A549 (cell line): Measurements from ENCODE around the gene ZNF862. TPM values are rescaled to one million over a fixed set of nuclear protein-coding genes. Genes with fewer than 3 reads are reported as not detected.

Experiments
- ATAC-seq, 2 experiments: fragments of 200-7000 bp in 1 of 2; fragments of >200 bp in 1 of 2; cut with Nextera tagmentation in 1 of 2; cut with Tn5 transposase in 1 of 2; 3 replicates each; pipeline versions ENCODE4 v1.8.0 to v1.9.1; 2018 to 2020; ENCODE audit warnings: mild to moderate bottlenecking in 1 of 2, moderate library complexity in 1 of 2
- CTCF ChIA-PET: fragments of 300-600 bp; sonication (Branson Sonifier 250); formaldehyde crosslinking; extraction: SDS; loops from one replicate; lab custom pipeline; 2021; ENCODE audit warnings: antibody characterized with exemption, inconsistent platforms; lab: Yijun Ruan, JAX
- POLR2A ChIA-PET: fragments of 350-600 bp; formaldehyde crosslinking; extraction: SDS; loops from one replicate; lab custom pipeline; 2021; ENCODE audit warnings: antibody characterized with exemption, inconsistent platforms; lab: Yijun Ruan, JAX
- DNase-seq, 2 experiments: peaks; one replicate each; pipeline versions ENCODE4 v3.0.0 to v3.0.0-alpha.2; 2011 to 2016; ENCODE audit warnings: low read depth in 1 of 2, low spot score in 1 of 2
- FAIRE-seq: peaks from 2 replicates; lab custom pipeline; 2011; peaks lifted over from hg19 to GRCh38; lab: Jason Lieb, UNC
- H3K27ac ChIP-seq, 2 experiments: fragments of >200 bp; sonication (Bioruptor Twin); formaldehyde crosslinking; 3 replicates each; pipeline ENCODE4 v1.5.1; 2016 to 2017
- H3K4me1 ChIP-seq: fragments of >200 bp; sonication (Bioruptor Twin); formaldehyde crosslinking; 3 replicates; pipeline ENCODE4 v1.6.1; 2016
- H3K4me2 ChIP-seq: fragments of >200 bp; sonication (Bioruptor Twin); formaldehyde crosslinking; 3 replicates; pipeline ENCODE4 v1.6.1; 2016
- H3K4me3 ChIP-seq: fragments of >200 bp; sonication (Bioruptor Twin); formaldehyde crosslinking; 3 replicates; pipeline ENCODE4 v1.5.1; 2016
- H3K9me3 ChIP-seq: fragments of >200 bp; sonication (Bioruptor Twin); formaldehyde crosslinking; 3 replicates; pipeline ENCODE4 v1.6.1; 2016
- BHLHE40 ChIP-seq: IDR thresholded peaks from 2 replicates; pipeline ENCODE4 v1.6.1; 2012; ENCODE audit warnings: low read depth, low read length, inconsistent platforms
- CBX8 ChIP-seq: fragments of 200-600 bp; sonication (generic); IDR thresholded peaks from 2 replicates; pipeline ENCODE4 v1.6.1; 2016
- CEBPB ChIP-seq, 2 experiments: fragments of >200 bp in 1 of 2; sonication (Bioruptor Twin) in 1 of 2; formaldehyde crosslinking in 1 of 2; IDR thresholded peaks; 2 replicates each; pipeline ENCODE4 v1.6.1; 2012 to 2016
- CHD2 ChIP-seq: fragments of 150-350 bp; IDR thresholded peaks from 2 replicates; pipeline ENCODE4 v1.6.1; 2014; ENCODE audit warnings: low read length; ENCODE audit not compliant: partially characterized antibody
- CHD4 ChIP-seq: fragments of 200-600 bp; sonication (generic); IDR thresholded peaks from 2 replicates; pipeline ENCODE4 v1.6.1; 2016; ENCODE audit warnings: antibody characterized with exemption, mild to moderate bottlenecking, borderline replicate concordance
- EP300 ChIP-seq, 2 experiments: fragments of >200 bp; sonication (Bioruptor Twin); formaldehyde crosslinking; IDR thresholded peaks; 2 replicates in 1 of 2; 3 replicates in 1 of 2; pipeline ENCODE4 v1.6.1; 2016 to 2017
- HEYL ChIP-seq: fragments of 250-450 bp; sonication (Bioruptor Pico); IDR thresholded peaks from 2 replicates; pipeline ENCODE4 v1.8.0; 2021; ENCODE audit warnings: mild to moderate bottlenecking, moderate library complexity
- KDM1A ChIP-seq: fragments of 200-600 bp; sonication (generic); IDR thresholded peaks from 2 replicates; pipeline ENCODE4 v1.6.1; 2016; ENCODE audit warnings: low read depth, mild to moderate bottlenecking
- KDM5A ChIP-seq: fragments of 200-600 bp; sonication (generic); IDR thresholded peaks from 2 replicates; pipeline ENCODE4 v1.6.1; 2016; ENCODE audit warnings: antibody characterized with exemption, mild to moderate bottlenecking
- MAZ ChIP-seq: fragments of 150-350 bp; IDR thresholded peaks from 2 replicates; pipeline ENCODE4 v1.6.1; 2014; ENCODE audit warnings: antibody characterized with exemption, low read depth, low read length, borderline replicate concordance
- MYC ChIP-seq: IDR thresholded peaks from 2 replicates; pipeline ENCODE4 v1.6.1; 2012; ENCODE audit warnings: mild to moderate bottlenecking, inconsistent platforms, low read length, improper control_type of control experiment, borderline replicate concordance
- NPAS2 ChIP-seq: fragments of 250-450 bp; sonication (Bioruptor Pico); IDR thresholded peaks from 2 replicates; pipeline ENCODE4 v1.8.0; 2022; ENCODE audit warnings: mild to moderate bottlenecking, moderate library complexity, borderline replicate concordance
- NR3C1 ChIP-seq: fragments of >200 bp; sonication (Bioruptor Twin); formaldehyde crosslinking; IDR thresholded peaks from 3 replicates; pipeline ENCODE4 v1.6.1; 2017
- PHF8 ChIP-seq: fragments of 200-600 bp; sonication (generic); IDR thresholded peaks from 2 replicates; pipeline ENCODE4 v1.6.1; 2016; ENCODE audit warnings: low read depth, mild to moderate bottlenecking, antibody characterized with exemption, moderate library complexity, borderline replicate concordance
- POLR2AphosphoS2 ChIP-seq: conservative IDR thresholded peaks from 2 replicates; pipeline ENCODE4 v1.6.1; 2012; ENCODE audit warnings: low read length, improper control_type of control experiment, inconsistent platforms
- RAD21 ChIP-seq, 2 experiments: fragments of >200 bp in 1 of 2; sonication (Bioruptor Twin) in 1 of 2; formaldehyde crosslinking in 1 of 2; IDR thresholded peaks in 1 of 2; conservative IDR thresholded peaks in 1 of 2; 2 replicates in 1 of 2; 3 replicates in 1 of 2; pipeline ENCODE4 v1.6.1; 2012 to 2018; ENCODE audit warnings: inconsistent platforms in 1 of 2
- RFX5 ChIP-seq: fragments of 450-650 bp; IDR thresholded peaks from 2 replicates; pipeline ENCODE4 v1.7.1; 2014; ENCODE audit warnings: antibody characterized with exemption, mild to moderate bottlenecking, moderate library complexity
- RNF2 ChIP-seq: fragments of 200-600 bp; sonication (generic); IDR thresholded peaks from 2 replicates; pipeline ENCODE4 v1.6.1; 2016; ENCODE audit warnings: low read depth, mild to moderate bottlenecking, antibody characterized with exemption, moderate library complexity, borderline replicate concordance
- SREBF2 ChIP-seq: fragments of 450-650 bp; IDR thresholded peaks from 2 replicates; pipeline ENCODE4 v1.6.1; 2014; ENCODE audit warnings: mild to moderate bottlenecking, moderate library complexity
- USF2 ChIP-seq: fragments of 450-650 bp; IDR thresholded peaks from 2 replicates; pipeline ENCODE4 v1.6.1; 2014; ENCODE audit warnings: antibody characterized with exemption
- ZSCAN20 ChIP-seq: fragments of 250-450 bp; sonication (Bioruptor Pico); IDR thresholded peaks from 2 replicates; pipeline ENCODE4 v1.8.0; 2022; ENCODE audit warnings: mild to moderate bottlenecking, moderate library complexity
- WGBS: methylation state at CpG from one replicate; pipeline ENCODE4 v1.1.6; 2017; ENCODE audit errors: missing lambda C conversion rate; 5-methylcytosine and 5-hydroxymethylcytosine counted together
- polyA plus RNA-seq, 4 experiments: library from polyadenylated mRNA; depleted of rRNA in 3 of 4; stranded (reverse); fragments of >200 nt; fragmentation: RNase III in 1 of 4; extraction: RNeasy Plus Mini Kit Qiagen cat#74134 plus additional on column Dnase treatment in 1 of 4; gene quantifications; 2 replicates in 3 of 4; 3 replicates in 1 of 4; pipeline ENCODE4 v1.2.3, GENCODE V29; 2011 to 2017
- TF ChIP-seq, protein P1 (sequence below): IDR thresholded peaks from 2 replicates; pipeline ENCODE4 v1.6.1; 2012; ENCODE audit warnings: low read depth, borderline replicate concordance
- TF ChIP-seq, protein P2 (sequence below): IDR thresholded peaks from 2 replicates; pipeline ENCODE4 v1.6.1; 2012
- TF ChIP-seq, protein P3 (sequence below): fragments of 150-350 bp; IDR thresholded peaks from 2 replicates; pipeline ENCODE4 v1.6.1; 2014; ENCODE audit warnings: low read depth, mild to moderate bottlenecking, low read length

Gene ZNF862
- polyA plus RNA-seq, 2 of the 4 experiments (the other 2 are of a cell fraction): 3.9 to 8.0 TPM

GRCh38 chr7:149864751-149865150 is 26.6 kb downstream of the ZNF862 start:
- ChIA-PET CTCF (no interaction called here), POLR2A (no interaction called here)
- no peak overlapping the region for H3K4me2 ChIP-seq
- 87% methylated on average over 11 of the region's 12 CpGs for WGBS
- H3K4me3 ChIP-seq: no peak overlapping the region
- no peaks in the 10 kb centered on the region for H3K9me3 ChIP-seq
- no peak for TF ChIP-seq KDM1A
- no peak for TF ChIP-seq CEBPB (IDR thresholded peaks at IDR 0.05)
- TF ChIP-seq, protein P1, sequence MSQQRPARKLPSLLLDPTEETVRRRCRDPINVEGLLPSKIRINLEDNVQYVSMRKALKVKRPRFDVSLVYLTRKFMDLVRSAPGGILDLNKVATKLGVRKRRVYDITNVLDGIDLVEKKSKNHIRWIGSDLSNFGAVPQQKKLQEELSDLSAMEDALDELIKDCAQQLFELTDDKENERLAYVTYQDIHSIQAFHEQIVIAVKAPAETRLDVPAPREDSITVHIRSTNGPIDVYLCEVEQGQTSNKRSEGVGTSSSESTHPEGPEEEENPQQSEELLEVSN: no peak
- TF ChIP-seq CHD2: no peak
- no peak for TF ChIP-seq KDM5A
- TF ChIP-seq, protein P2, sequence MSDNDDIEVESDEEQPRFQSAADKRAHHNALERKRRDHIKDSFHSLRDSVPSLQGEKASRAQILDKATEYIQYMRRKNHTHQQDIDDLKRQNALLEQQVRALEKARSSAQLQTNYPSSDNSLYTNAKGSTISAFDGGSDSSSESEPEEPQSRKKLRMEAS: no peak
- TF ChIP-seq MYC: no peak
- FAIRE-seq (no peak), ATAC-seq (no peak), DNase-seq (no peak)
- no peak overlapping the region for H3K27ac ChIP-seq
- no peaks in the 10 kb centered on the region for H3K4me1 ChIP-seq

DNA sequence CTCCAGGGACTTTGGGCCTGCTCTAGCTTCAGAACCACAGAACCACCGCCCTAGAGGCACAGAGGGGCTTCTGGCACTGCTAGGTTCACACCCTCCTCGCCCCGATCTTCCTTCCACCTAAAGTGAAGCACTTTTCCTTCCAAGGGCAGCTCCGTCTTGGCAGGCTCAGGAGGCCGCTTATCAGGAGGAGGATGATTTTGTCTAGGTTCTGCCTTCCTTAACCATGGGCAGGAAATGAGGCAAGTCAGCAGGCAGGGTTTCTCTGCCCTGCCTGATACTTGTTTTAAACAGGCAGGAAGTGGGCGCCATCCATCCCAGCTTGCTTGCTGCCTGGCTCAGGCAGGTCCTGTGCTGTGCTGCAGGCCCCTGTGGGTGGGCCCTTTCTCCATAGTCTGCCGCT is 27.3 kb downstream of the ZNF862 start:
- no peak overlapping the region for H3K4me2 ChIP-seq
- DNase-seq: no peak
- ATAC-seq: no peak
- H3K27ac ChIP-seq: no peak overlapping the region
- H3K4me3 ChIP-seq: no peak overlapping the region
- ChIA-PET CTCF (no interaction called here), POLR2A (interaction anchor here (0.6 kb wide), 1 partner anchor 93 kb away, joined by 4 read pairs; no protein-coding TSS in a partner anchor)
- H3K9me3 ChIP-seq: no peaks in the 10 kb centered on the region
- H3K4me1 ChIP-seq: no peaks in the 10 kb centered on the region
- TF ChIP-seq, protein P3, sequence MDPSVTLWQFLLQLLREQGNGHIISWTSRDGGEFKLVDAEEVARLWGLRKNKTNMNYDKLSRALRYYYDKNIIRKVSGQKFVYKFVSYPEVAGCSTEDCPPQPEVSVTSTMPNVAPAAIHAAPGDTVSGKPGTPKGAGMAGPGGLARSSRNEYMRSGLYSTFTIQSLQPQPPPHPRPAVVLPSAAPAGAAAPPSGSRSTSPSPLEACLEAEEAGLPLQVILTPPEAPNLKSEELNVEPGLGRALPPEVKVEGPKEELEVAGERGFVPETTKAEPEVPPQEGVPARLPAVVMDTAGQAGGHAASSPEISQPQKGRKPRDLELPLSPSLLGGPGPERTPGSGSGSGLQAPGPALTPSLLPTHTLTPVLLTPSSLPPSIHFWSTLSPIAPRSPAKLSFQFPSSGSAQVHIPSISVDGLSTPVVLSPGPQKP: no peak
- no peak for TF ChIP-seq USF2
- TF ChIP-seq ZSCAN20 (CRISPR knock-in tag): no peak
- TF ChIP-seq RFX5: no peak
- no peak for TF ChIP-seq NR3C1
- TF ChIP-seq, all 56 proteins: peak for 0
- WGBS: 77% methylated on average over 6 of the region's 7 CpGs
- FAIRE-seq: no peak

GRCh38 chr7:149866139-149866778 is 28.1 kb downstream of the ZNF862 start:
- ATAC-seq (no peak), FAIRE-seq (no peak), DNase-seq (no peak)
- WGBS: 83% methylated on average over 15 of the region's 16 CpGs
- H3K4me1 ChIP-seq: no peaks in the 10 kb centered on the region
- H3K9me3 ChIP-seq: no peaks in the 10 kb centered on the region
- H3K27ac ChIP-seq: no peak overlapping the region
- H3K4me3 ChIP-seq: no peak overlapping the region
- CTCF ChIA-PET: no interaction called here
- no peak for TF ChIP-seq RNF2
- no peak overlapping the region for H3K4me2 ChIP-seq
- POLR2A ChIA-PET: no interaction called here

DNA sequence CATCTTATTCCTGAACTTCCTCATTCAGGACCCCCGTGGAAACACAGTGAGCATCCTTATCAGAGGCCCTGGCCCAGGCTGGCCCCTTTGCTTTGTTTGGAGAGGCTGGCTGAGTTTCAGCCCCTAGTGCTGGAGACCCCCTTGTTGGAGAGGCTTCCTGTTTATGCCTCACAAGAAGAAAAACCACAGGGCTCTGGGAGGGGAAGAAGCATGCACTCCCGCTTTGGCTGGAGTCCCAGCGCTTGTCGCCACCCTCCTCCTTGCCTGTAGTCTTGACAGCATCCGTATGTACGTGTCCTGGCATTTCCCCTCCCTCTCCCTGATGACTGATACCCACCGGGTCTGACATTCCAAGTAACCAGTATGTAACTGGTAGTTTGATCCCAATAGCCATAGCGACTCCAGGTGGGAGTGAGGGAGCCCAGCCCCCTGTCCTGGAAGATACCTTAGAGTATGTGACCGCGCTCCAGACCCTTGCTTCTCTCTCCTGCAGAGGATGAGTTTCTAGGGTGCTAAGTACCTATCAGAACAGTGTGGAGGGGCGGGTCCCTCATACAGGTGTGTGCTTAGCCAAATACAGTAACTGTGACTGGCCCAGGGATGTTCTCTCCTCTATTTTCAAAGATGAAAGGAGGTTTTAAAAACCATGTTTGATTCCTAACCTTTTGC is 28.7 kb downstream of the ZNF862 start:
- CTCF ChIA-PET: interaction anchor here (2.1 kb wide), 2 partner anchors 16 to 17 kb away, joined by 5 to 7 read pairs; no protein-coding TSS in a partner anchor
- no peak overlapping the region for H3K4me2 ChIP-seq
- no peaks in the 10 kb centered on the region for H3K4me1 ChIP-seq
- 73% methylated on average over 11 of the region's 11 CpGs for WGBS
- H3K9me3 ChIP-seq: no peaks in the 10 kb centered on the region
- FAIRE-seq (no peak), DNase-seq (no peak), ATAC-seq (no peak)
- H3K4me3 ChIP-seq: no peak overlapping the region
- no peak overlapping the region for H3K27ac ChIP-seq
- POLR2A ChIA-PET: interaction anchor here (0.9 kb wide), 1 partner anchor 12 kb away, joined by 4 read pairs; no protein-coding TSS in a partner anchor
- TF ChIP-seq POLR2AphosphoS2 (no peak), CHD2 (no peak), SREBF2 (no peak), PHF8 (no peak), NPAS2 (CRISPR knock-in tag) (no peak), RNF2 (no peak), ZSCAN20 (CRISPR knock-in tag) (no peak), CHD4 (no peak), RAD21 (conservative IDR thresholded peaks at IDR 0.05 in 1 of 2, IDR thresholded peaks at IDR 0.05 in 1 of 2) (no peak), CBX8 (no peak), MAZ (no peak), HEYL (CRISPR knock-in tag) (no peak), USF2 (no peak), EP300 (IDR thresholded peaks at IDR 0.05) (no peak), KDM1A (no peak), BHLHE40 (no peak)
